Activated T-helper 17 cell treated with anti-CD3 and anti-CD28 coated beads, Interleukin-2, amount 50 U/mL, for 72 hours (primary cell): Measurements from ENCODE around the gene SMIM35. TPM values are rescaled to one million over a fixed set of nuclear protein-coding genes. Genes with fewer than 3 reads are reported as not detected.

Experiments used
- ATAC-seq: fragments of 150-1000 bp; cut with Tn5 transposase; replicated peaks from 2 replicates; pipeline ENCODE4 v1.10.0; 2021; ENCODE audit warnings: mild to moderate bottlenecking, moderate library complexity
- H3K27ac Mint-ChIP-seq: one replicate; pipeline ENCODE4 v1.8.0; 2022; ENCODE audit warnings: mixed read lengths
- H3K27me3 Mint-ChIP-seq: one replicate; pipeline ENCODE4 v1.8.0; 2022; ENCODE audit warnings: mixed read lengths
- H3K36me3 Mint-ChIP-seq: one replicate; pipeline ENCODE4 v1.8.0; 2022; ENCODE audit warnings: low read depth, mild to moderate bottlenecking, mixed read lengths
- H3K4me1 Mint-ChIP-seq: one replicate; pipeline ENCODE4 v1.8.0; 2022; ENCODE audit warnings: mixed read lengths
- H3K4me3 Mint-ChIP-seq: one replicate; pipeline ENCODE4 v1.8.0; 2022; ENCODE audit warnings: mild to moderate bottlenecking, mixed read lengths
- H3K9me3 Mint-ChIP-seq: one replicate; pipeline ENCODE4 v1.8.0; 2022; ENCODE audit warnings: mixed read lengths
- total RNA-seq, 2 donors: library from RNA; stranded (reverse); gene quantifications; one replicate each; pipeline ENCODE4 v1.2.3, GENCODE V29; 2022

SMIM35 gene
- total RNA-seq, 2 donors from 2014 or later, result not detected

GRCh38 chr11:118117790-118118601, 31.2 kb upstream of the SMIM35 start:
- no peak for ATAC-seq
- H3K27me3 Mint-ChIP-seq, result peaks cover 14% of the 10 kb centered on the region
- H3K9me3 Mint-ChIP-seq, result no peaks in the 10 kb centered on the region
- no peaks in the 10 kb centered on the region for H3K36me3 Mint-ChIP-seq
- H3K27ac Mint-ChIP-seq, result no peak overlapping the region
- peaks cover 7% of the 10 kb centered on the region for H3K4me1 Mint-ChIP-seq
- no peak overlapping the region for H3K4me3 Mint-ChIP-seq

- Mint-ChIP-seq H3K27me3 (peaks cover 14% of the 10 kb centered on the region), H3K9me3 (no peaks in the 10 kb centered on the region), H3K27ac (no peak overlapping the region), H3K4me1 (peaks cover 7% of the 10 kb centered on the region), H3K4me3 (no peak overlapping the region), H3K36me3 (no peaks in the 10 kb centered on the region)
- ATAC-seq, result no peak
These were observed 28.3 kb upstream of the SMIM35 start for GRCh38 chr11:118115048-118115447.

GRCh38 chr11:118114266-118114665, 27.5 kb upstream of the SMIM35 start:
- ATAC-seq, result no peak
- H3K4me1 Mint-ChIP-seq, result peaks cover 7% of the 10 kb centered on the region
- H3K4me3 Mint-ChIP-seq, result no peak overlapping the region

GRCh38 chr11:118112711-118113430, 26.1 kb upstream of the SMIM35 start:
- Mint-ChIP-seq H3K27me3 (peaks cover 9% of the 10 kb centered on the region), H3K36me3 (no peaks in the 10 kb centered on the region), H3K4me3 (no peak overlapping the region), H3K4me1 (peaks cover 7% of the 10 kb centered on the region), H3K9me3 (no peaks in the 10 kb centered on the region), H3K27ac (no peak overlapping the region)
- ATAC-seq, result no peak

More at GRCh38 chr11:118114266-118114665, 27.5 kb upstream of the SMIM35 start:
- H3K36me3 Mint-ChIP-seq, result no peaks in the 10 kb centered on the region
- H3K27ac Mint-ChIP-seq, result no peak overlapping the region
- H3K9me3 Mint-ChIP-seq, result no peaks in the 10 kb centered on the region
- H3K27me3 Mint-ChIP-seq, result peaks cover 14% of the 10 kb centered on the region

GRCh38 chr11:118111744-118112035, 24.9 kb upstream of the SMIM35 start:
- Mint-ChIP-seq H3K4me1 (peaks cover 7% of the 10 kb centered on the region), H3K9me3 (no peaks in the 10 kb centered on the region), H3K27me3 (peaks cover 9% of the 10 kb centered on the region), H3K36me3 (no peaks in the 10 kb centered on the region), H3K4me3 (no peak overlapping the region), H3K27ac (no peak overlapping the region)
- ATAC-seq, result no peak

GRCh38 chr11:118111019-118111743, 24.4 kb upstream of the SMIM35 start:
- H3K27ac Mint-ChIP-seq, result no peak overlapping the region
- peaks cover 9% of the 10 kb centered on the region for H3K27me3 Mint-ChIP-seq
- H3K4me3 Mint-ChIP-seq, result no peak overlapping the region
- peaks cover 7% of the 10 kb centered on the region for H3K4me1 Mint-ChIP-seq
- ATAC-seq, result no peak
- H3K9me3 Mint-ChIP-seq, result no peaks in the 10 kb centered on the region
- H3K36me3 Mint-ChIP-seq, result no peaks in the 10 kb centered on the region

GRCh38 chr11:118109231-118109630, 22.5 kb upstream of the SMIM35 start:
- no peak overlapping the region for H3K4me3 Mint-ChIP-seq
- ATAC-seq, result no peak
- H3K36me3 Mint-ChIP-seq, result no peaks in the 10 kb centered on the region
- no peak overlapping the region for H3K27ac Mint-ChIP-seq
- peaks cover 3% of the 10 kb centered on the region for H3K27me3 Mint-ChIP-seq
- no peaks in the 10 kb centered on the region for H3K4me1 Mint-ChIP-seq
- H3K9me3 Mint-ChIP-seq, result no peaks in the 10 kb centered on the region

- H3K9me3 Mint-ChIP-seq, result no peaks in the 10 kb centered on the region
- peaks cover 3% of the 10 kb centered on the region for H3K27me3 Mint-ChIP-seq
- H3K4me1 Mint-ChIP-seq, result no peaks in the 10 kb centered on the region
- H3K27ac Mint-ChIP-seq, result no peak overlapping the region
- ATAC-seq, result no peak
- no peak overlapping the region for H3K4me3 Mint-ChIP-seq
- no peaks in the 10 kb centered on the region for H3K36me3 Mint-ChIP-seq
These were observed 21.8 kb upstream of the SMIM35 start for GRCh38 chr11:118108513-118108912.

- Mint-ChIP-seq H3K27me3 (peaks cover 3% of the 10 kb centered on the region), H3K36me3 (no peaks in the 10 kb centered on the region), H3K27ac (no peak overlapping the region), H3K9me3 (no peaks in the 10 kb centered on the region), H3K4me3 (no peak overlapping the region), H3K4me1 (no peaks in the 10 kb centered on the region)
- ATAC-seq, result no peak
These were observed 20.1 kb upstream of the SMIM35 start for GRCh38 chr11:118106789-118107335.

- no peaks in the 10 kb centered on the region for H3K4me1 Mint-ChIP-seq
- H3K27ac Mint-ChIP-seq, result no peak overlapping the region
- no peak overlapping the region for H3K4me3 Mint-ChIP-seq
- H3K9me3 Mint-ChIP-seq, result no peaks in the 10 kb centered on the region
- no peak for ATAC-seq
- no peaks in the 10 kb centered on the region for H3K36me3 Mint-ChIP-seq
- H3K27me3 Mint-ChIP-seq, result peaks cover 3% of the 10 kb centered on the region
These were observed 19.0 kb upstream of the SMIM35 start for GRCh38 chr11:118105657-118106305.

GRCh38 chr11:118104491-118104890, 17.7 kb upstream of the SMIM35 start:
- peaks cover 3% of the 10 kb centered on the region for H3K27me3 Mint-ChIP-seq
- H3K9me3 Mint-ChIP-seq, result no peaks in the 10 kb centered on the region
- ATAC-seq, result no peak
- no peak overlapping the region for H3K27ac Mint-ChIP-seq
- no peaks in the 10 kb centered on the region for H3K4me1 Mint-ChIP-seq
- H3K36me3 Mint-ChIP-seq, result no peaks in the 10 kb centered on the region
- H3K4me3 Mint-ChIP-seq, result no peak overlapping the region

GRCh38 chr11:118102721-118103261, 16.0 kb upstream of the SMIM35 start:
- no peaks in the 10 kb centered on the region for H3K9me3 Mint-ChIP-seq
- H3K27ac Mint-ChIP-seq, result no peak overlapping the region
- no peaks in the 10 kb centered on the region for H3K36me3 Mint-ChIP-seq

GRCh38 chr11:118100691-118101232, 14.0 kb upstream of the SMIM35 start:
- Mint-ChIP-seq H3K27me3 (peaks cover 10% of the 10 kb centered on the region), H3K9me3 (no peaks in the 10 kb centered on the region), H3K4me3 (no peak overlapping the region), H3K36me3 (no peaks in the 10 kb centered on the region), H3K4me1 (no peaks in the 10 kb centered on the region), H3K27ac (no peak overlapping the region)
- no peak for ATAC-seq

More at GRCh38 chr11:118102721-118103261, 16.0 kb upstream of the SMIM35 start:
- ATAC-seq, result no peak
- Mint-ChIP-seq H3K4me3 (no peak overlapping the region), H3K4me1 (no peaks in the 10 kb centered on the region), H3K27me3 (peaks cover 6% of the 10 kb centered on the region)
